NCI-H2029 (cell line): Measurements from ENCODE around the gene ABHD12.

ENCODE experiments used
- DNase-seq: peaks from one replicate; lab custom pipeline; 2025; lab: John Stamatoyannopoulos, UW

The ABHD12 gene

DNA sequence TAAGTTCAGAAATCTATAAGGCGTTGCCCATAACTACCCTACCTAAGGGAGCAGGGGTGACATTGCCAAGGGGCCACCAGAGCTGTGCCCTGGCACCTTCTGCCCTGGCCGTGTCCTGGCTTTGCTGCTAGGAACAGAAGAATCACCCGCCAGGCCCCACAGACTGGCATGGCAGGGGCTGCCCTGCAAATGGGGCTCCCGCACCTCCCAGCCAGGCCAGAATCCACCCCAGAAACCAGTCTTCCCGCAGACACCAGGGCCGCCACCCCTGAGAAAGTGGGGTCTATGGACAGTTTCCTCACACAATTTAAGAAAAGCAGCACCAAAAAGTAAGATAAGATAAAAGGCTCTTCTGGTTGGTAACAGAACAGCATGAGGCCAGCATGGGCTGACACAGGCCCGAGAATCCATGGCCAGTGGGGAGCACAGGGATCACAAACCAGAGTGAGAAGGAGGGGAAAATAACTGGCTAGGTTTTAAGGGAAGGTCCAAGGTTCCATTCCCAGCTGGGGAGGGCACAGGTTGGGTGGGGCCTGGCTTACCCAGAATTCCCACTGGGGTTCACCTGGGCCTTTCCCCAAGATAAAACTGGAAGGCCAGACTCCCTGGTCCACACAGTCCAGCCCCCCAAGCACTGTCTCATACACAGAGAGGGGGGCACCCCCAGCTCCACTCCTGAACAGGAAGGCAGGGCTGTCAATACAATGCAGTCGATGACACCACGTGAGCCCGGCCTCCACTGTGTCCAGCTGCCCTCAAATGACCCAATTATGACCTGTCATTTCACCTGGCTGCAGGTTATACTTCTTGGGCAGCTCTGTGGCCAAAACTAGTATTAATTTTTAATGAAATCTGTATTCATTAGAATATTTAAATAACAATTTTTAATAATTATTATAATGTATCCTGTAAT lies 83.4 kb downstream of the ABHD12 start:
- no peak for DNase-seq

DNA sequence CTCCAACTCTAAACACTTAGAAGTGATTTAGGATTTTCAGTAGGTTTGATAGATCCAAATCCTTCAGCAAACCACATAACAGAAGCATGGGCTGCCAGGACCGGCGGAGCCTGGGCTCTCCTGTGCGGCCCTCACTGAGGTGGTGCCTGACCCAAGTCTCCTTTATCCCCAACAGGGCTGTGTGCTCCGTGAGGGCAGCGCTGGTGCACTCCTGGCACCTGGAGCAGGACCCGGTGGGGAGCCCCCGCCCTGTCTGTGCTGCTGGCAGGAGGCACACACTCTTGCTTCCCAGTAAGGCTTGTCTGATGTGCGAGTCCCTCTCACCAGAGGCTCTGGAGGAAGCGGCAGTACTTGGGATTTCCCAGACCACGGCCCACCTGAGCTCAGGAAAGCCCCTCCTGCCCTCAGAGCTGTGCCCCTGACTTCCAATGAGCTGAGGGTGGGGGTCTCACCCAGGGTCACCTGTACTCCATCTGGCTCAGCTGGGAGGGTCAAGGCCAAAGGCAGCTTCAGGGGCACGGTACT lies 86.5 kb downstream of the ABHD12 start:
- DNase-seq = no peak

DNA sequence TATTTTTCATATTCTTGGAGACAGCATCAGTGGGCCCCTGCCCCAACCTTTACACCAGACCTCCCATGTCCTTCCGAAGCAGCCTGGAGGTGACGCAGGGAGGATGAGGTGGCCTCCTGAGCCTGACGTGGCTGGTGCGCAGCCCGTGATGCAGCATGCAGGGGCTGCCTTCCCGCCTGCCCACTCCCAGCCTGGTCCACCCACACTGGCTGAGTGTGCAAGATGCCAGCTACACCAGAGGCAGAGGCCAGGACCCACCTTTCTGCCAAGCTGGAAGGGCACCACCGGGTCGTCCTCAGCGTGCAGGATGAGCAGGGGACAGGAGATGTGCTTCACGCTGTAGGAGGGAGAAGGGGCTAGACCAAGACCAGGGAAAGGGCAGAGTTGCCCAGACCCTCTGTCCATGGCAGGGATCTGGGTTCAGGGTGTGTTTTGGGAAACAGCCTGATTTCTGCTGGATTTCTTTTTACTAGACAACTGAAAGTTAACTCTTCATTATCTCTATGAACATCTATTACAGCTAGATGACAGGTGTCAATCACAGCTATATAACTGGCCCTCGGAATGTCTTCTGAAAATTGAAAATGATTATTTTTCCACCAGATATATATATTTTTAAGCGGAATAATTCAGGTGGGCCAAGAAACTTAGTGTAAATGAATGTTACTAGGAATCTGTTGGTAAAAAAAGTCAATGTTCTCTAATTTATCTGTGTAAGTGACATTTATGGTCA lies 87.2 kb downstream of the ABHD12 start:
- DNase-seq = no peak

DNA sequence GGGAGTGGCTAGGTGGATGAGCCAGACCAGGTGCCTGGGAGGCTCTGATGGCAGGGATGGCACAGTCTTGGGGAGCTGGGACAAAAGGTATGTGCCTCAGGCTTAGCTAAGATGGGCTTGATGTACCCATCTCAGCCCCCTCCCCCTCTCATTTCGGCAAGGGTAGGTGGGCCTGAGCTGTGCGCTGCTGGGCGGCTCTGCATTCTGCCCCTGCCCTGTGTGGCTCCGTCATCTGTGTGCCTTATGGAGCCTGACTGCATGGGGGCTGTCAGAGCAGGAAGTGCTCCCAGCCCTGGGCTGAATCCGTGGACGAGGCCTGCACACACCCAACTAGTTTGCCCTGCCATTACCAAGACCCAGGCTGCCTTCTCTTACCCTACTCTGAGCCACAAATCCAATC lies 88.0 kb downstream of the ABHD12 start:
- no peak for DNase-seq

DNA sequence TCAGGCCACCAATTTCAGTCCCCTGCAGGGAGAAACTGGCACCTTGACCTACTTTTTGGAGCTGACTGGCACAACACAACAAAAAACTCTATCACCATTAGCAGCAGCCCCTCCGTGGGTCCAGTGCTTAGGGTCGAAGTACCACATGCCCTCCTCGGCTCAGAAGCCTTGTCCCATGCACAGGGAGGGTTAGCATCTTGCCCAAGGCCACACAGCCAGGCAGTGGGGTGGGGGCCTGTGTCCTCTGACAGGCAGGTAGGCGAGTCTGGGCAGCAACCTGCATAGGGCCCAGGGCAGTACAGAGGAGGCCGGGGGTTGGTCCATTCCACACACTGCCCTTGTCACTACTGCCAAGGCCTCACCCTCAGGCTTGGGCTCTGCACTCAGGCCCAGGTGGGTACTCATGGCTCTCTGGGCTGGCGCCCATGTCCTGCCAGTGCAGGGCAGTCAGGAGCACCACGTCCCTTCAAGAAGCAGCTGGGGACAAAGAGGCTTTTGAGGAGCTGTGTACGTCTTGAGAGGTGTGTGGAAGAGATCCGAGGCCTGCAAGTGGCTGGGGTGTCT lies 89.2 kb downstream of the ABHD12 start:
- no peak for DNase-seq

DNA sequence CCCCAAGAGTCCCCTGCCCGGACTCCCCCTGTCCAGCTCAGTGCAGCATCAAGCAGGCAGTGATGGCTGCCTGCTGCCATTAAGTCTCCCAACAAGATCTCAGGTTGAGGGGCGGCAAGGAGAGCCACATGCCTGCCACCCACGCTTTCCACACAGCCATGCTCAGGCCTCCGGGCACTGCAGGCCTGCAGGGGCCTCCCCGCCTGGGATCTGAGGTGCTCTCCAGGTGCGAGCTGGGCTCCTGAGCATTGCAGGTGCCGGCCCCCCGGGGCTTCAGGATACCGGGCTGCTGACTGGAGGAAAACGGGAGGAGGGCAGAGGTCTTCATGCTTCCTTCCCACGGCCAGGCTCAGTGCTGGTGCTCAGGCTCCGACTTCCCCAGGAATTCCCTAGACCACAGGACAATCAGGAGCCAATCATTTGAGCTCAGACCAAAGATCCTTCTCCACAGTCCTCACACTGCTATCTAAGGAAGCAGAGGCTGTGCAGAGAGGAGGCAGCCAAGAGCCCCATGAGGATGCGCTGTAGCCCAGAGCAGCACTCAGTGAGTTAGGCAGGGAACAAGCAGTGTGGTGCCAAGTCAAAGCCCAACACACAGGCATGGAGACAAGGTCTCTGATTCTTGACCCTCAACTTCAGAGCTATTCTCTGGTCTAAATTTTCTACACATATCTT lies 90.0 kb downstream of the ABHD12 start:
- DNase-seq = no peak

DNA sequence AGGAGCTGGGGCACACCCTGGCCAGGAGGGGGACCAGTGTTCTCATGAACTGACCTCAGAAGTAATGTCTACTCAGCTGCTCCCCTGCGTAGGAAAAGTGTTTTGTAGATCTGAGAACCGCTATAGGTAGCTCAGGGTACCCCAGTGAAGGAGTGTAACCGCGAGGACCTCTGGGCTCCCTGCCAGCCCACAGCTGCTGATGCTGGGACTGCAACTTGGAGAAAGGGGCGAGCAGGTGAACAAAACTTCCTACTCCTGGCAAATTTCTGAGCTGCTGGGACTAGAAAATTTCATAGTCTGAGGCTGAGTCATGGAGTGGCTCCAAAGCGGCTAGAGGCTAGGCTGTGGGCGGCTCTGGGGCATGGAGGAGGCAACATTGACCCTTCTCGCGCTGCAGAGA lies 90.8 kb downstream of the ABHD12 start:
- no peak for DNase-seq

DNA sequence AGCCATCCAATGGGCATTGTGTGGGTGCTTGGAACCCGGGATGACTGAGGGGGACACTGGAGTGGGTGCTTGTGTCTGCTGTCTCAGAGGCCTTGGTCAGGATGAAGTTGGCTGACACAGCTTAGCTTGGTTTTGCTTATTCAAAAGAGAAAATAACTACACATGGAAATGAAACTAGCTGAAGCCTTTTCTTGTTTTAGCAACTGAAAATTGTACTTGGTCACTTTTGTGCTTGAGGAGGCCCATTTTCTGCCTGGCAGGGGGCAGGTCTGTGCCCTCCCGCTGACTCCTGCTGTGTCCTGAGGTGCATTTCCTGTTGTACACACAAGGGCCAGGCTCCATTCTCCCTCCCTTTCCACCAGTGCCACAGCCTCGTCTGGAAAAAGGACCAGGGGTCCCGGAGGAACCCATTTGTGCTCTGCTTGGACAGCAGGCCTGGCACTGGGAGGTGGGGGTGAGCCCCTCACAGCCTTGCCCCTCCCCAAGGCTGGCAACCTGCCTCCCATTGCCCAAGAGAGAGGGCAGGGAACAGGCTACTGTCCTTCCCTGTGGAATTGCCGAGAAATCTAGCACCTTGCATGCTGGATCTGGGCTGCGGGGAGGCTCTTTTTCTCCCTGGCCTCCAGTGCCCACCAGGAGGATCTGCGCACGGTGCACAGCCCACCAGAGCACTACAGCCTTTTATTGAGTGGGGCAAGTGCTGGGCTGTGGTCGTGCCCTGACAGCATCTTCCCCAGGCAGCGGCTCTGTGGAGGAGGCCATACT lies 93.3 kb downstream of the ABHD12 start:
- DNase-seq = no peak

DNA sequence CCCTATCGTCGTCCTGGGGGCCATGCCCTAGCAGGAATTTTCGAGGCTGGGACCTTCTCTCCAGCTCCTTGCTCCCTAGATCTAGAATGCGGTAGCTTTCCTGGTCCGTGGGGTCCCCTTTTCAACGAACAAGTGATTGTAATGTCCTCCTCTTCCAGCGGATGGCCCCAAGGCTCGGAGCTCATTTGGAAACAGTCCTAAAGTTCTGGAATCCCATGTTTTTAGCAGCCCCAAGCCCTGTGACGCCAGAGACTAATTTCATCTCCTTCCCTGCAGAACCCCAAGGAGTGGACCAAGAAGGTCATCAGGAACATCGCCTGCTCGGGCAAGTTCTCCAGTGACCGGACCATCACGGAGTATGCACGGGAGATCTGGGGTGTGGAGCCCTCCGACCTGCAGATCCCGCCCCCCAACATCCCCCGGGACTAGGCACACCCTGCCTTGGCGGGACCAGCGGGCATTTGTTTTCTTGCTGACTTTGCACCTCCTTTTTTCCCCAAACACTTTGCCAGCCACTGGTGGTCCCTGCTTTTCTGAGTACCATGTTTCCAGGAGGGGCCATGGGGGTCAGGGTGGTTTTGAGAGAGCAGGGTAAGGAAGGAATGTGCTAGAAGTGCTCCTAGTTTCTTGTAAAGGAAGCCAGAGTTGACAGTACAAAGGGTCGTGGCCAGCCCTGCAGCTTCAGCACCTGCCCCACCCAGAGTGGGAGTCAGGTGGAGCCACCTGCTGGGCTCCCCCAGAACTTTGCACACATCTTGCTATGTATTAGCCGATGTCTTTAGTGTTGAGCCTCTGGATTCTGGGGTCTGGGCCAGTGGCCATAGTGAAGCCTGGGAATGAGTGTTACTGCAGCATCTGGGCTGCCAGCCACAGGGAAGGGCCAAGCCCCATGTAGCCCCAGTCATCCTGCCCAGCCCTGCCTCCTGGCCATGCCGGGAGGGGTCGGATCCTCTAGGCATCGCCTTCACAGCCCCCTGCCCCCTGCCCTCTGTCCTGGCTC lies 94.2 kb downstream of the ABHD12 start:
- peak; percentile 33 for DNase-seq

DNA sequence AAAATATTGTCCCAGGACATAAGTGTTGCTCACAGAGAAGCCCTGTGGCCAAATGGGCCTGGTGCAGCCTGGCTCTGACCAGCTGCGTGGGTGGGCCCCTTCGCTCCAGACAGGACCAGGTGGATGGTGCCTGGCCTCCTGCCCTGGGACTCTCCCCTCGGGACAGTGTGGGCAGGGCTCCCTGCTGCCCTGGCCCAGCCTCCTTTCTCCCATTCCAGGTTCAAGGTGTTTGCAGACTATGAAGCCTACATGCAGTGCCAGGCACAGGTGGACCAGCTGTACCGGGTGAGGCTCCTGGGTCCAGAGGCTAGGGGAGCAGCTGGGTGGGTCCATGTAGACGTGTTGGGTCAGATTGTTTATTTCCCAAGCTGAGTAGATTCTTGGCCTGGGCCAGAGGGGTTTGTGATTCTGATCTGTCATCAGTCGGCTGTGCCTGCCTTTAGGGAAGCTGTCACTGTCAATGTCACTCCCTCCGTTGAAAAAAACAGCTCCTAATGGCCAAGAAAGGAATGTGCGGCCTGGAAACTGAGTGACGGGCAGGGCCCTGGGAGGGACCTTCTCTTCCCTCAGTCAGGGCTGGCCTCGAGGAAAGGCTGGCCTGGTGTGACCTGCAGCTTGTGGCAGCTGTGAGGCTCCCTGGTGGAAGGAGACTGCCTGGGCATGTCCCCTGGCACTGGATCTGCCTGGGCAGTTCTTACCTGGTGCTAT lies 95.1 kb downstream of the ABHD12 start:
- DNase-seq = no peak

DNA sequence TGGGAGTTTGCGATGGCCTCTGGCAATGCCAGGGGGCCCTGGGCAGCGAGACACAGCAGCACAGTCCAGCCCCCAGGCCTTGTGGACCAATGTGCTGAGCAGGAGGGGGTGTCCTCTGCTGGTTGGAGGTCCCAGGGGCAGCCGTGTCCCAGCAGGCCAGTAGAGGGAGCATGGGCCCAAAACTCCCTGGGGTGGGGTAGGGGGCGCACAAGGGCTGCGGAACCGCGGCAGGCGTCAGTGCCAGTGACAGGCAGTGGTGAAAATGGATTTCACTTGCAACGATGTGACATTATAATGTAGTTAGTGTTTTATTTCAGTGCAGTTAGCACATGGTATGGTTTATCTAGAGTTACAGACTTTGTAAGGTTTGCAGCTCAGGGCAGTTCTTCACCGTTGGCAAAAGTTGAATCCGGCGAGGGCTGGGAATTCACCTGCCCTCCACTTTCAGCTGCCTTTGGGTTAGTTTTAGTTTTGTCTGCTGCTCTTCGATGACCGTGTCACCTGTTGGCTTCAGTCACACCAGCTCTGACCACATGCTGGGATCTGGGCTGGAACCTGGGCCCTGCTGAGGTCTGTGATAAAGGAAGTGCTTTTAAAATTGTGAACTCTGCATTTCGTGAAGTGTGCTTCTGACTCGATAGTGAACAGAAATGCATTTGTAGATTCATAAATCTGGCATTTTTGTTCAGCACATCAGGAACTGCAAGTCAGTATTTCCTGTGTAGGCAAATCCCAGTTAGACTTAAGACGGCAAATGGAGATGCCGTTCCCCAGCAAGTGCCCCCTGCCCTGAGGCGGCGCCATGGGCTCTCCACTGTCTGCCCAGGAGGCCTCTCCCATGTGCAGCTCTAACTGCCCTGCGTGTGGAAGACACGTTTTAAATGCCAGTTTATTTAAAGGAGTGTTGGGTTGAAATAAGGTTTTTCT lies 95.9 kb downstream of the ABHD12 start:
- no peak for DNase-seq

DNA sequence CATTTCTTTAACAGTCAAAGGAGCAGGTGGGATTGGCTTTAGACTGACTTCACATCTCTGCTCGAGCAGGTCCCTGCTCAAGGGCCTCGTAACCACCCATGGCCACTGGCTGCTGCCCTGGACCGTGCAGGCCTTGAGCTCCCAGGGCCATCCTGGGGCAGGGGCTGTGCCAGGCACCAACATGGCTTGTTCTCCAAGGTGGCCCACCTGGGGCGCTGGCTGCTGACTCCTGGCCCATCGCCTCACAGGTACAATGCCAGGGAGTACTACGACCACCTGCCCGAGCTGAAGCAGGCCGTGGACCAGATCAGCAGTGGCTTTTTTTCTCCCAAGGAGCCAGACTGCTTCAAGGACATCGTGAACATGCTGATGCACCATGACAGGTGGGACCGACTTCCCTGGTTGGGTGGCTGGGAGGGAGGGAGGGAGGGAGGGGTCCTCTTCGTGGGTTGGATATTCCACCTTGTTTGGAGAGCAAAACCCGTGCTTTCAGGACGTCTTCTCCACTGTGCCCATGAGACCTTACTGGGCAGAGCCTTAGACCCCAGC lies 96.7 kb downstream of the ABHD12 start:
- no peak for DNase-seq

DNA sequence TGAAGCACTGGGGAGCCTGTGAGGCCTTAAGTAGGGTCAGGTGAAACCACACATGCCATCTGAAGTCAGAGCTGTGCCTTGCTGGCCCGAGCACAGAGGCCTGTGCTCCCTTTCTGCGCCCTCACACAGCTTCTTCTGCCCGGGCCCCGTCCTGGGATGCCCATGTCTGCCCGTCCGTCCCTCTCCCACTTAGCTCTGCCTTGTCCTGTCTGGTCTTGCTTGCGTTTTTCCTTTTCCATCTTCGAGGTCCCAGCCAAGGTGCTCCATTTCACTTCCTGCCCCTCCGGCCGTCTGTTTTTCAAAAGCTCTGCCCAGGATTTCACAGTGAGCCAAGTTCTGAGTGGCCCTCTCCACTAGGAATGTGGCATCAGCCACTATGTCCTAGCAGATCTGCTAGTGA lies 97.1 kb downstream of the ABHD12 start:
- DNase-seq = no peak

DNA sequence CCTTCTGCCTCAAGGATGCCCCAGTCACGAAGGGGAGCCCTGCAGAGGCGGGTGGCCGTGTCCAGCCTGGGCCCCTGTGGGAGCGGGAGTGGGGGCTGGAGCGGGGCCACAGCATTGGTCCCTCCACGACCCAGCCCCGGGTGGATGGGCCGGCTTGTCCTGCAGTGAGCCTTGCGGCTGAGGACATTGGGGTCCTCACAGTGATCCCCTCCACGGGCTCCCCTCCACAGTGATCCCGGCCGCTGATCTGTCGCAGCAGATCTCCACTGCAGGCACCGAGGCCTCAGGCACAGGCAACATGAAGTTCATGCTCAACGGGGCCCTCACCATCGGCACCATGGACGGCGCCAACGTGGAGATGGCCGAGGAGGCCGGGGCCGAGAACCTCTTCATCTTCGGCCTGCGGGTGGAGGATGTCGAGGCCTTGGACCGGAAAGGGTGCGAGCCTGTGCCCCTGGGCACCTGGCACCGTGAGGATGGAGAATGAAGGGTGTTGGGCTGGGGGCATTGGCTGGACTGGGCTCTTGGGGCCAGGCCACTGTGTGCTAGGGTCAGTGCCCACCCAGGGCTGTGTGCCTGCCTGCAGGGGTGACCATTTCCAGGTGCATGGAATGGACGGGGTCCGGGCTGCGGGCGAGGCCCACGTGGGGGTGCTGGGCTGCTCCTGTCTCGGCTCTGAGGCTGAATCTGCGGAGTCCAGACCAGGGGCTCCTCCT lies 98.3 kb downstream of the ABHD12 start:
- DNase-seq = no peak

DNA sequence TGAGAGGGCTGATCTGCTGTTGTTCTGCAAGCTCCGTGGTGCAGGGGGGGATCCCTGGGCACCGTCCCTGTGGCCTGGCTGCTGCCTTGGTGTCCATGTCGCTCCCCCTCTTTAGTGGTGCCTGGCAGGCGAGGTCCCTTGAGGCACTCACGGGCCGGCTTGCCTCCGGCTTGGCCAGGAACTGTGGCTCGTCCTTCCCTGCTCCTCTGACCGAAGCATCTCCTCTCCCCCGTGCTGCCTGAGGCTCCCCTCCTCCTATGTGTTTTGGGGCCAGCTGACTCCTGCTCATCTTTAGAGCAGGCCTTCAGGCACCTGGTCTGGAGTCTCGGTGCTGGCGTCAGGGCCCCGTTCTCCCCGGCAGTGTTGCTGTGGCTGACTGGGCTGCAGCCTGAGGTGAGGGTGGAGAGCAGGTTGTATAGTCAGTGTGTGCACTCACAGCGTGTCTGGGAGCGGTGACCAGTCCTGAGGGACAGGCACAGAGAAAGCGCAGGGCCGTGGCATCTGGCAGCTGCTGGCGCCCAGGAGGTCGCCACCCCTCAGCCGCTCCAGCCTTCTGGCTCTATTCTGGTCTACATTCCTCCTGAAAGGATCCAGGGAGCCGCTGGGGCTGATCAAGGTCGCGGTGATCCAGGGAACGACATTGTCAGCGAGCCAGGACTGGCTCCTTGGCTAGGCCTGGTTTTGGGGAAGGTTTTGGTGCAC lies 99.1 kb downstream of the ABHD12 start:
- DNase-seq = no peak

DNA sequence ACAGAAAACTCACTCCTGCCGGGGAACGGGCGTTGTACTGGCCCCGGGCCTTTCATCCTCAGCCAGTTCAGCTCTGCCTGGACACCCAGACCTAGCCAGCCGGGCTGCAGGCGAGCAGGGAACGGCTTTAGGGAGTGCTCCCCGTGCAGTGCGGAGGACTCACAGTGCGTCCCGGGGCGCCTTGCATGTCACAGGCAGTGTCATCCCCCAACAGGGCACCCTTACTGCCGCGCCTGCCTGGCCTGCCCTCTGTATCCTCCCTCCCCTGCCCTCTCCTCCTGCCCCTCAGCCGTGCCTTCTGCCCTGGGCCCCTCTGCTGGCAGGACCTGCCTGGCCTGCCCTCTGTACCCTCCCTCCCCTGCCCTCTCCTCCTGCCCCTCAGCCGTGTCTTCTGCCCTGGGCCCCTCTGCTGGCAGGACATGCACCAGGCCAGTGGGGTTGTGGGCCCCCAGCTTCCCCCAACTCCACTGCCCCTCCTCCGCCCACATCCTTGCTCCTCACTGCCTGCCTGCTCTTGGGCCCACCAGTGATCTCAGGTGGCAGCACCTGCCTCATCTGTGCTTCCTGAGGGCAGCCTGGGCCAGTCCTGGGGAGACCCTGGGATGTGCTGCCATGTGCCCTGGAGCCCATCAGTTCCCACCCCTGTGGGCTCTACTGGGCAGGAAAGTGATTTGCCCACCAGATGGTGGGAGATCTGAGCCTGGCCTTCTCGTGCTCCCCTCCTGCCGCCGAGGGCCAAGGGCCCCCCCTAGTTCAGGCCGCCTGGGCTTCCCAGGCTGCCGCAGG lies 99.8 kb downstream of the ABHD12 start:
- no peak for DNase-seq
